Measurements from ENCODE around the gene KIAA1217. TPM values are rescaled to one million over a fixed set of nuclear protein-coding genes. Genes with fewer than 3 reads are reported as not detected.

KIAA1217 gene
- total and polyA plus RNA-seq, 2 of the 4 experiments (the other 2 are of a cell fraction) = 3.4 to 4.4 TPM

DNA sequence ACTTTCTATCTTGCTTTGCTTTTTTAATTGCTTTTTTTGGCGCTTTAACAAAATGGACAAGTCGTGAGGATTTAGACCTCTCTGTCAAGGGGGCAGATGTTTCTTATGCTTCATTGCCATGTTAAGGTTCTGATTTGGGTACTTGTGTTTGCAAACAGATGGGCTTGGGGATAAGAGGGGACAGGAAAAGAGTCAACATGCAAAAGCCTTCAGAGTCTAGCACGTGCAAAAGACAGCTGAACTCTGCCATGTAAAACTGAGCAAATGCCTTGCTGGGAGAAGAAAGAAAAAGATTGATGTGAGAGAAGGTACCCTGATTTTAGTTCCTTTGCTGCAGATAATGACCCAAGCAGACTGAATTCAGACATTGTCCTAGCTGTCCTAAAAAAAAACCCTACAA, 173.1 kb downstream of the KIAA1217 start:
- H3K36me3 ChIP-seq (ENCODE audit: control insufficient read depth, insufficient read depth, low read length) = no peaks in the 10 kb centered on the region
- dilution Hi-C loops (cut with HindIII; ENCODE audit: low sequenced_read_pairs, unreplicated experiment) = no loop called here
- H3K4me1 ChIP-seq (ENCODE audit: control insufficient read depth, insufficient read depth, low read length) = peaks cover 7% of the 10 kb centered on the region
- H2AK5ac ChIP-seq (ENCODE audit: low read depth, low read length) = no peak overlapping the region
- no peaks in the 10 kb centered on the region for H3K79me1 ChIP-seq (ENCODE audit: low read depth in 1 of 2, low read length in 2 of 2)
- H3K4ac ChIP-seq (ENCODE audit: low read depth, low read length) = no peak overlapping the region
- no peak overlapping the region for H4K8ac ChIP-seq (ENCODE audit: low read depth in 2 of 2, low read length in 2 of 2)
- H4K5ac ChIP-seq (ENCODE audit: low read depth, low read length) = no peak overlapping the region
- H3K27me3 ChIP-seq (ENCODE audit: control insufficient read depth, insufficient read depth, low read length) = peaks cover 4% of the 10 kb centered on the region; the same call in 1 of the 2 replicates
- ChIA-PET POLR2A (ENCODE audit: unreplicated experiment) (no interaction called here), CTCF (interaction anchor here (0.9 kb wide), 1 partner anchor 134 kb away, joined by 3 read pairs; no protein-coding TSS in a partner anchor)
- no peaks in the 10 kb centered on the region for H3K9me3 ChIP-seq (ENCODE audit: control insufficient read depth, insufficient read depth, low read length)
- no peak overlapping the region for H3K56ac ChIP-seq (ENCODE audit: extremely low read depth, insufficient read depth, low read length)
- H4K91ac ChIP-seq (ENCODE audit: insufficient read depth, low read depth, low read length) = no peak overlapping the region
- H2BK120ac ChIP-seq (ENCODE audit: low read depth, low read length) = no peak overlapping the region
- no peaks in the 10 kb centered on the region for H4K20me1 ChIP-seq (ENCODE audit: insufficient read depth, low read length)
- in situ Hi-C loops (cut with MboI; ENCODE audit: low sequenced_read_pairs) = no loop called here
- no peak overlapping the region for H2BK5ac ChIP-seq (ENCODE audit: low read depth, low read length, poor library complexity, severe bottlenecking)
- DNase-seq (no peak), ATAC-seq (ENCODE audit: low read depth) (no peak)
- H3K27ac ChIP-seq (ENCODE audit: insufficient read depth, low read length) = no peak overlapping the region
- H2BK15ac ChIP-seq (ENCODE audit: low read depth, low read length) = no peak overlapping the region
- no TSS peak for BruUV-seq (replicated peaks)
- intact Hi-C loops (cut with micrococcal nuclease) = no loop called here
- no peak overlapping the region for H3K4me2 ChIP-seq (ENCODE audit: low read depth, low read length)
- TF ChIP-seq, protein P1, sequence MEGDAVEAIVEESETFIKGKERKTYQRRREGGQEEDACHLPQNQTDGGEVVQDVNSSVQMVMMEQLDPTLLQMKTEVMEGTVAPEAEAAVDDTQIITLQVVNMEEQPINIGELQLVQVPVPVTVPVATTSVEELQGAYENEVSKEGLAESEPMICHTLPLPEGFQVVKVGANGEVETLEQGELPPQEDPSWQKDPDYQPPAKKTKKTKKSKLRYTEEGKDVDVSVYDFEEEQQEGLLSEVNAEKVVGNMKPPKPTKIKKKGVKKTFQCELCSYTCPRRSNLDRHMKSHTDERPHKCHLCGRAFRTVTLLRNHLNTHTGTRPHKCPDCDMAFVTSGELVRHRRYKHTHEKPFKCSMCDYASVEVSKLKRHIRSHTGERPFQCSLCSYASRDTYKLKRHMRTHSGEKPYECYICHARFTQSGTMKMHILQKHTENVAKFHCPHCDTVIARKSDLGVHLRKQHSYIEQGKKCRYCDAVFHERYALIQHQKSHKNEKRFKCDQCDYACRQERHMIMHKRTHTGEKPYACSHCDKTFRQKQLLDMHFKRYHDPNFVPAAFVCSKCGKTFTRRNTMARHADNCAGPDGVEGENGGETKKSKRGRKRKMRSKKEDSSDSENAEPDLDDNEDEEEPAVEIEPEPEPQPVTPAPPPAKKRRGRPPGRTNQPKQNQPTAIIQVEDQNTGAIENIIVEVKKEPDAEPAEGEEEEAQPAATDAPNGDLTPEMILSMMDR (conservative IDR thresholded peaks at IDR 0.05; ENCODE audit: low read depth, low read length) = no peak
- no peak for TF ChIP-seq BHLHE40 (IDR thresholded peaks at IDR 0.05; ENCODE audit: low read depth, low read length)
- WGBS, 2 experiments (ENCODE audit: extremely low coverage in 2 of 2, insufficient read length in 1 of 2) = no CpG with 5 or more reads among the region's 3 CpGs
- no peak overlapping the region for H3K18ac ChIP-seq (ENCODE audit: low read depth, low read length)
- H2BK20ac ChIP-seq (ENCODE audit: low read depth, low read length) = no peak overlapping the region
- H2AK9ac ChIP-seq (replicated peaks; ENCODE audit: low read depth, low read length, poor library complexity) = no peak overlapping the region
- H3K9ac ChIP-seq (ENCODE audit: low read depth, low read length) = no peak overlapping the region
- no peak overlapping the region for H3K4me3 ChIP-seq (ENCODE audit: insufficient read depth, low read depth, low read length)
- H3K14ac ChIP-seq (replicated peaks; ENCODE audit: low read depth, low read length) = no peak overlapping the region
- H2AFZ ChIP-seq (replicated peaks; ENCODE audit: low read length, poor library complexity) = no peak overlapping the region
- H3K9me1 ChIP-seq (ENCODE audit: insufficient read depth, low read length) = peaks cover 2% of the 10 kb centered on the region; the same call in 1 of the 2 replicates
- H3K23ac ChIP-seq (ENCODE audit: low read depth, low read length) = no peak overlapping the region
